Ramos (cell line): ENCODE results near the gene ENPP4.

Source experiments
- in situ Hi-C: fragments of 300-500 bp; cut with MboI; formaldehyde crosslinking; loops from one replicate; pipeline ENCODE4 v1.14.3; 2022; ENCODE audit warnings: low sequenced_read_pairs; ENCODE audit not compliant: unreplicated experiment

Gene ENPP4

GRCh38 chr6:46190889-46191288 lies 61.1 kb downstream of the ENPP4 start:
- in situ Hi-C loops = no loop called here

- in situ Hi-C loops = no loop called here
These were observed 62.2 kb downstream of the ENPP4 start for GRCh38 chr6:46191961-46192360.
